HepG2 (cell line): ENCODE measurements around the gene POC1B. TPM values are rescaled to one million over a fixed set of nuclear protein-coding genes. Genes with fewer than 3 reads are reported as not detected.

Source experiments
- ATAC-seq: fragments of 200-7000 bp; cut with Tn5 transposase; 3 replicates; pipeline ENCODE4 v1.9.1; 2020; ENCODE audit warnings: mild to moderate bottlenecking, moderate library complexity
- BruUV-seq: library from RNA; stranded (reverse); fragments of 400-500 nt; replicated peaks from 2 replicates; lab custom pipeline; 2021; lab: Mats Ljungman, UMichigan
- CTCF ChIA-PET: fragments of 300-600 bp; formaldehyde crosslinking; extraction: SDS; loops from one replicate; lab custom pipeline; 2021; ENCODE audit warnings: low total read pairs, inconsistent platforms, low intra/inter-chr PET ratio; lab: Yijun Ruan, JAX
- POLR2A ChIA-PET: fragments of 350-600 bp; sonication (Branson Sonifier 250); formaldehyde crosslinking; loops from one replicate; lab custom pipeline; 2020; ENCODE audit warnings: antibody characterized with exemption, inconsistent platforms; lab: Yijun Ruan, JAX
- DNase-seq: peaks from one replicate; pipeline ENCODE4 v3.0.0-alpha.2; 2015; ENCODE audit warnings: low spot score
- FAIRE-seq: peaks from 3 replicates; lab custom pipeline; 2011; peaks lifted over from hg19 to GRCh38; lab: Jason Lieb, UNC
- H2AFZ ChIP-seq: one replicate; pipeline ENCODE4 v1.6.1; 2011; ENCODE audit warnings: low read length, inconsistent platforms
- H3K27ac ChIP-seq: fragments of 300-600 bp; 3 replicates; pipeline ENCODE4 v1.8.0; 2011; ENCODE audit warnings: mixed run types, mild to moderate bottlenecking, mixed read lengths, low read length, inconsistent platforms; ENCODE audit not compliant: insufficient read depth; ENCODE audit errors: extremely low read length
- H3K27me3 ChIP-seq, 2 experiments: fragments of 200-600 bp in 1 of 2; 2 replicates in 1 of 2; 3 replicates in 1 of 2; pipeline versions ENCODE4 v1.6.0 to v1.8.0; 2011; ENCODE audit warnings: low read length in 2 of 2, mild to moderate bottlenecking in 2 of 2, moderate library complexity in 2 of 2, inconsistent platforms in 1 of 2; ENCODE audit not compliant: insufficient read depth in 2 of 2, control insufficient read depth in 1 of 2
- H3K36me3 ChIP-seq, 2 experiments: fragments of 200-600 bp in 1 of 2; replicated peaks in 1 of 2; 2 replicates in 1 of 2; 3 replicates in 1 of 2; pipeline versions ENCODE4 v1.5.1 to v1.8.0; 2011; ENCODE audit warnings: low read length in 2 of 2, inconsistent platforms in 1 of 2; ENCODE audit not compliant: insufficient read depth in 2 of 2, control insufficient read depth in 1 of 2
- H3K4me1 ChIP-seq: 2 replicates; pipeline ENCODE4 v1.5.1; 2012; ENCODE audit warnings: low read length, inconsistent platforms; ENCODE audit not compliant: insufficient read depth
- H3K4me2 ChIP-seq: 2 replicates; pipeline ENCODE4 v1.6.0; 2011; ENCODE audit warnings: low read depth, low read length, inconsistent platforms
- H3K4me3 ChIP-seq, 3 experiments: fragments of 200-600 bp in 1 of 3; sonication (generic), shearing (Covaris generic) in 1 of 3; replicated peaks in 1 of 3; 2 replicates each; pipeline ENCODE4 v1.5.1; 2011 to 2016; ENCODE audit warnings: low read length in 3 of 3, inconsistent platforms in 2 of 3, low read depth in 2 of 3, mild to moderate bottlenecking in 2 of 3, control low read depth in 1 of 3, mixed read lengths in 1 of 3; ENCODE audit not compliant: insufficient read depth in 1 of 3
- H3K79me2 ChIP-seq: one replicate; pipeline ENCODE4 v1.6.1; 2011; ENCODE audit warnings: low read length, inconsistent platforms; ENCODE audit not compliant: insufficient read depth
- H3K9ac ChIP-seq: 2 replicates; pipeline ENCODE4 v1.6.0; 2011; ENCODE audit warnings: mild to moderate bottlenecking, low read depth, low read length, inconsistent platforms; ENCODE audit not compliant: insufficient read depth
- H3K9me3 ChIP-seq: 2 replicates; pipeline ENCODE4 v1.5.1; 2012; ENCODE audit warnings: mild to moderate bottlenecking, low read length
- H4K20me1 ChIP-seq: 2 replicates; pipeline ENCODE4 v1.6.0; 2011; ENCODE audit warnings: inconsistent platforms, mild to moderate bottlenecking, low read length, moderate library complexity; ENCODE audit not compliant: insufficient read depth
- GTF2F1 ChIP-seq: fragments of 150-350 bp; IDR thresholded peaks from 2 replicates; pipeline ENCODE4 v1.6.1; 2014; ENCODE audit warnings: low read length
- ISL2 ChIP-seq: sonication (generic); formaldehyde crosslinking; IDR thresholded peaks from 2 replicates; pipeline ENCODE4 v1.5.0; 2020; ENCODE audit warnings: missing genetic modification reagents
- NFE2L2 ChIP-seq: fragments of 150-350 bp; IDR thresholded peaks from 2 replicates; pipeline ENCODE4 v1.6.1; 2014; ENCODE audit warnings: low read length
- PAX8 ChIP-seq: sonication (generic); formaldehyde crosslinking; IDR thresholded peaks from 2 replicates; pipeline ENCODE4 v1.8.0; 2022; ENCODE audit warnings: mild to moderate bottlenecking, missing genetic modification reagents, borderline replicate concordance
- SIN3A ChIP-seq: IDR thresholded peaks from 2 replicates; pipeline ENCODE4 v1.6.1; 2011; ENCODE audit warnings: low read depth, mild to moderate bottlenecking, control low read depth, low read length, borderline replicate concordance
- SIX1 ChIP-seq: sonication (generic); formaldehyde crosslinking; IDR thresholded peaks from 2 replicates; pipeline ENCODE4 v1.4.0; 2020; ENCODE audit warnings: missing genetic modification reagents, borderline replicate concordance
- SRF ChIP-seq: IDR thresholded peaks from 2 replicates; pipeline ENCODE4 v1.6.1; 2011; ENCODE audit warnings: mild to moderate bottlenecking, low read depth, low read length, moderate library complexity
- ZFP36L2 ChIP-seq: sonication (generic); formaldehyde crosslinking; IDR thresholded peaks from 2 replicates; pipeline ENCODE4 v1.4.0; 2020; ENCODE audit warnings: missing genetic modification reagents
- ZNF20 ChIP-seq: sonication (generic); formaldehyde crosslinking; IDR thresholded peaks from 2 replicates; pipeline ENCODE4 v1.4.0; 2020; ENCODE audit warnings: mild to moderate bottlenecking, moderate library complexity, missing genetic modification reagents
- ZNF550 ChIP-seq: sonication (generic); formaldehyde crosslinking; IDR thresholded peaks from 2 replicates; pipeline ENCODE4 v1.4.0; 2020; ENCODE audit warnings: mild to moderate bottlenecking, missing genetic modification reagents, borderline replicate concordance
- ZNF556 ChIP-seq: sonication (generic); formaldehyde crosslinking; IDR thresholded peaks from 2 replicates; pipeline ENCODE4 v1.4.0; 2020; ENCODE audit warnings: mild to moderate bottlenecking, missing genetic modification reagents, borderline replicate concordance
- ZNF652 ChIP-seq: IDR thresholded peaks from 2 replicates; pipeline ENCODE4 v1.6.1; 2016; ENCODE audit warnings: low read depth, borderline replicate concordance
- ZNF672 ChIP-seq: sonication (generic); formaldehyde crosslinking; IDR thresholded peaks from 2 replicates; pipeline ENCODE4 v1.8.1; 2022; ENCODE audit warnings: missing genetic modification reagents
- ZNF713 ChIP-seq: sonication (generic); formaldehyde crosslinking; IDR thresholded peaks from 2 replicates; pipeline ENCODE4 v1.4.0; 2020; ENCODE audit warnings: mild to moderate bottlenecking, missing genetic modification reagents
- ZNF747 ChIP-seq: sonication (generic); formaldehyde crosslinking; IDR thresholded peaks from 2 replicates; pipeline ENCODE4 v1.8.1; 2023; ENCODE audit warnings: missing genetic modification reagents, mild to moderate bottlenecking, borderline replicate concordance
- ZSCAN22 ChIP-seq: sonication (generic); formaldehyde crosslinking; IDR thresholded peaks from 2 replicates; pipeline ENCODE4 v1.4.0; 2020; ENCODE audit warnings: mild to moderate bottlenecking, missing genetic modification reagents
- in situ Hi-C: cut with HindIII; loops from 2 replicates; pipeline ENCODE4 v1.10.0; 2017; ENCODE audit warnings: low pct_unique_long_range_greater_than_20kb; ENCODE audit not compliant: extremely low pct_ligation_motif_present
- intact Hi-C: fragments of 100-400 bp; cut with micrococcal nuclease; formaldehyde crosslinking; loops from one replicate; pipeline ENCODE4 v1.10.0; 2022; ENCODE audit not compliant: unreplicated experiment
- polyA plus RNA-seq, 8 experiments: library from polyadenylated mRNA; depleted of rRNA in 3 of 8; stranded (reverse) in 7 of 8; unstranded in 1 of 8; fragments of >200 nt; fragmentation: Illumina TruSeq in 4 of 8; extraction: Trizol in 4 of 8; gene quantifications; 2 replicates each; pipeline versions ENCODE4 v1.2.1 to v1.2.3, GENCODE V29; 2011 to 2016; ENCODE audit warnings: low read depth in 4 of 8, missing spikeins in 1 of 8, mixed read lengths in 1 of 8; ENCODE audit not compliant: insufficient read depth in 1 of 8
- total RNA-seq, 5 experiments: library from RNA; depleted of rRNA; stranded (reverse); fragments of >200 nt; fragmentation: Illumina TruSeq; extraction: Trizol; gene quantifications; 2 replicates each; pipeline ENCODE4 v1.2.3, GENCODE V29; 2016; ENCODE audit warnings: low read depth in 1 of 5
- TF ChIP-seq, protein P1 (sequence below): sonication (generic); formaldehyde crosslinking; IDR thresholded peaks from 2 replicates; pipeline ENCODE4 v1.5.0; 2020; ENCODE audit warnings: mild to moderate bottlenecking, missing genetic modification reagents
- TF ChIP-seq, protein P2 (sequence below): fragments of 450-650 bp; IDR thresholded peaks from 2 replicates; pipeline ENCODE4 v1.6.1; 2016
- TF ChIP-seq, protein P3 (sequence below): fragments of 450-650 bp; IDR thresholded peaks from 2 replicates; pipeline ENCODE4 v1.6.1; 2017; ENCODE audit warnings: mild to moderate bottlenecking

POC1B gene
- total and polyA plus RNA-seq, 2 of the 13 experiments (the other 11 are each of a cell fraction or from before 2014, with no cell fraction given): 9.3 to 11.0 TPM

DNA sequence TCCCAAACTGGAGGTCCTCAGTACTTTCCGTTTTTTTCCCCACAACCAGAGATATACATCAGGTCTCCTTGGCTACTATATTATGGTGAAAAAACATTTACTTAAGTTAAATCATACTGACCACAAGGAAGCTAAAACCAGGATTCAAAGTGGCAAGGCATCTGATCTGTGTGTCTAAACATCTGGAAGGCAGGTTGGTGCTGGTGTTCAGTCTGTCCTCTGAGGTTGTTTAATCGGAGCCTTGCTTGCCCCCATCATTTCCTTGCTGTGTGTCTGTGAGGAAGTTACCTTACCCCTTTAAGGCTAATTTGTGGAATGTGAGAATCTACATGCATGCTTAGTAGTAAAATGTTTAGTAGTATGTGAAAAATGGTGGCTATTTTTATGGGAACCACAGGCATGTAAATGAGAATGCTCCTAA, 76.9 kb downstream of the POC1B start (continued):
- TF ChIP-seq, protein P1, sequence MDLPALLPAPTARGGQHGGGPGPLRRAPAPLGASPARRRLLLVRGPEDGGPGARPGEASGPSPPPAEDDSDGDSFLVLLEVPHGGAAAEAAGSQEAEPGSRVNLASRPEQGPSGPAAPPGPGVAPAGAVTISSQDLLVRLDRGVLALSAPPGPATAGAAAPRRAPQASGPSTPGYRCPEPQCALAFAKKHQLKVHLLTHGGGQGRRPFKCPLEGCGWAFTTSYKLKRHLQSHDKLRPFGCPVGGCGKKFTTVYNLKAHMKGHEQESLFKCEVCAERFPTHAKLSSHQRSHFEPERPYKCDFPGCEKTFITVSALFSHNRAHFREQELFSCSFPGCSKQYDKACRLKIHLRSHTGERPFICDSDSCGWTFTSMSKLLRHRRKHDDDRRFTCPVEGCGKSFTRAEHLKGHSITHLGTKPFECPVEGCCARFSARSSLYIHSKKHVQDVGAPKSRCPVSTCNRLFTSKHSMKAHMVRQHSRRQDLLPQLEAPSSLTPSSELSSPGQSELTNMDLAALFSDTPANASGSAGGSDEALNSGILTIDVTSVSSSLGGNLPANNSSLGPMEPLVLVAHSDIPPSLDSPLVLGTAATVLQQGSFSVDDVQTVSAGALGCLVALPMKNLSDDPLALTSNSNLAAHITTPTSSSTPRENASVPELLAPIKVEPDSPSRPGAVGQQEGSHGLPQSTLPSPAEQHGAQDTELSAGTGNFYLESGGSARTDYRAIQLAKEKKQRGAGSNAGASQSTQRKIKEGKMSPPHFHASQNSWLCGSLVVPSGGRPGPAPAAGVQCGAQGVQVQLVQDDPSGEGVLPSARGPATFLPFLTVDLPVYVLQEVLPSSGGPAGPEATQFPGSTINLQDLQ (CRISPR knock-in tag): no peak
- no peak for TF ChIP-seq ZFP36L2 (CRISPR knock-in tag)
- TF ChIP-seq SIN3A: no peak
- TF ChIP-seq NFE2L2: no peak

DNA sequence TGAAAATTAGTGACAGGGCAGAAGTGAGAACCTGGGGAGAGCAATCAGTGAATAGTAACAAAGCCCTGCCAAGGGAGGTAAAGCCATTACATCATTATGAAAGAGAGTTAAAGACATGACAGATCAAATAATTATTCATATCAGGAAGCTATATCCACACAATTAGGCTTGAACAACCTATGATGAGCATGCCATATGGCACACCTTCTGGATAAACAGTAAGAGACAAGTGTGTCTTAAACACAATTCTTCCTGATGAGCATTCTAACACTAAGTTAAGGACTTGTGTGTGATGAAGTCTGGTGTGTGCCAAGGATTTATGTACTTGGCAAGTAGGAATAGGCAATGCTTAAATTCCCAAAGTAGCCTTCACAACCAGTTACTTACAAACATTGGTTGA, 77.3 kb downstream of the POC1B start:
- no peak overlapping the region for H3K4me2 ChIP-seq
- no peaks in the 10 kb centered on the region for H3K79me2 ChIP-seq
- no peak overlapping the region for H3K27ac ChIP-seq
- H3K4me1 ChIP-seq: peaks cover 19% of the 10 kb centered on the region
- BruUV-seq: no TSS peak
- in situ Hi-C loops: no loop called here
- FAIRE-seq: no peak
- H3K9me3 ChIP-seq: no peaks in the 10 kb centered on the region
- intact Hi-C loops: no loop called here
- H3K36me3 ChIP-seq: no peaks in the 10 kb centered on the region
- no peak overlapping the region for H3K9ac ChIP-seq
- no peaks in the 10 kb centered on the region for H3K27me3 ChIP-seq
- H2AFZ ChIP-seq: no peak overlapping the region
- H3K4me3 ChIP-seq: no peak overlapping the region
- no peak for ATAC-seq
- POLR2A ChIA-PET: no interaction called here
- DNase-seq: no peak
- no peaks in the 10 kb centered on the region for H4K20me1 ChIP-seq
- CTCF ChIA-PET: no interaction called here
- TF ChIP-seq PAX8 (CRISPR knock-in tag) (no peak), ZNF713 (CRISPR knock-in tag) (no peak), SIX1 (CRISPR knock-in tag) (no peak), ZNF556 (no peak), ZNF20 (CRISPR knock-in tag) (no peak), ZNF652 (CRISPR knock-in tag) (no peak), ISL2 (no peak), ZNF672 (CRISPR knock-in tag) (no peak), ZNF550 (CRISPR knock-in tag) (no peak), SRF (no peak), GTF2F1 (no peak), ZSCAN22 (CRISPR knock-in tag) (no peak), ZNF747 (CRISPR knock-in tag) (no peak)
- TF ChIP-seq, protein P2, sequence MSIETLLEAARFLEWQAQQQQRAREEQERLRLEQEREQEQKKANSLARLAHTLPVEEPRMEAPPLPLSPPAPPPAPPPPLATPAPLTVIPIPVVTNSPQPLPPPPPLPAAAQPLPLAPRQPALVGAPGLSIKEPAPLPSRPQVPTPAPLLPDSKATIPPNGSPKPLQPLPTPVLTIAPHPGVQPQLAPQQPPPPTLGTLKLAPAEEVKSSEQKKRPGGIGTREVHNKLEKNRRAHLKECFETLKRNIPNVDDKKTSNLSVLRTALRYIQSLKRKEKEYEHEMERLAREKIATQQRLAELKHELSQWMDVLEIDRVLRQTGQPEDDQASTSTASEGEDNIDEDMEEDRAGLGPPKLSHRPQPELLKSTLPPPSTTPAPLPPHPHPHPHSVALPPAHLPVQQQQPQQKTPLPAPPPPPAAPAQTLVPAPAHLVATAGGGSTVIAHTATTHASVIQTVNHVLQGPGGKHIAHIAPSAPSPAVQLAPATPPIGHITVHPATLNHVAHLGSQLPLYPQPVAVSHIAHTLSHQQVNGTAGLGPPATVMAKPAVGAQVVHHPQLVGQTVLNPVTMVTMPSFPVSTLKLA: no peak
- TF ChIP-seq, protein P3, sequence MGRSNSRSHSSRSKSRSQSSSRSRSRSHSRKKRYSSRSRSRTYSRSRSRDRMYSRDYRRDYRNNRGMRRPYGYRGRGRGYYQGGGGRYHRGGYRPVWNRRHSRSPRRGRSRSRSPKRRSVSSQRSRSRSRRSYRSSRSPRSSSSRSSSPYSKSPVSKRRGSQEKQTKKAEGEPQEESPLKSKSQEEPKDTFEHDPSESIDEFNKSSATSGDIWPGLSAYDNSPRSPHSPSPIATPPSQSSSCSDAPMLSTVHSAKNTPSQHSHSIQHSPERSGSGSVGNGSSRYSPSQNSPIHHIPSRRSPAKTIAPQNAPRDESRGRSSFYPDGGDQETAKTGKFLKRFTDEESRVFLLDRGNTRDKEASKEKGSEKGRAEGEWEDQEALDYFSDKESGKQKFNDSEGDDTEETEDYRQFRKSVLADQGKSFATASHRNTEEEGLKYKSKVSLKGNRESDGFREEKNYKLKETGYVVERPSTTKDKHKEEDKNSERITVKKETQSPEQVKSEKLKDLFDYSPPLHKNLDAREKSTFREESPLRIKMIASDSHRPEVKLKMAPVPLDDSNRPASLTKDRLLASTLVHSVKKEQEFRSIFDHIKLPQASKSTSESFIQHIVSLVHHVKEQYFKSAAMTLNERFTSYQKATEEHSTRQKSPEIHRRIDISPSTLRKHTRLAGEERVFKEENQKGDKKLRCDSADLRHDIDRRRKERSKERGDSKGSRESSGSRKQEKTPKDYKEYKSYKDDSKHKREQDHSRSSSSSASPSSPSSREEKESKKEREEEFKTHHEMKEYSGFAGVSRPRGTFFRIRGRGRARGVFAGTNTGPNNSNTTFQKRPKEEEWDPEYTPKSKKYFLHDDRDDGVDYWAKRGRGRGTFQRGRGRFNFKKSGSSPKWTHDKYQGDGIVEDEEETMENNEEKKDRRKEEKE: no peak
